HG03558 (cell line): ENCODE data around the gene THUMPD2.

Experiments
- ATAC-seq: cut with Tn5 transposase; IDR thresholded peaks from one replicate; pipeline ENCODE4 v1.9.1; 2021; ENCODE audit warnings: moderate number of reproducible peaks; ENCODE audit not compliant: unreplicated experiment; ENCODE audit errors: extremely low read depth

THUMPD2 gene

GRCh38 chr2:39719317-39719716 is 59.7 kb downstream of the THUMPD2 start:
- no peak for ATAC-seq

GRCh38 chr2:39718483-39718882 is 60.6 kb downstream of the THUMPD2 start:
- no peak for ATAC-seq

- no peak for ATAC-seq
Measured at GRCh38 chr2:39717067-39717466, 62.0 kb downstream of the THUMPD2 start.

GRCh38 chr2:39715822-39716221 is 63.2 kb downstream of the THUMPD2 start:
- ATAC-seq: no peak

- no peak for ATAC-seq
Measured at GRCh38 chr2:39715095-39715494, 64.0 kb downstream of the THUMPD2 start.

- no peak for ATAC-seq
Measured at GRCh38 chr2:39712953-39713352, 66.1 kb downstream of the THUMPD2 start.

- no peak for ATAC-seq
Measured at GRCh38 chr2:39710807-39711206, 68.3 kb downstream of the THUMPD2 start.

- ATAC-seq: no peak
Measured at GRCh38 chr2:39708003-39708402, 71.1 kb downstream of the THUMPD2 start.

- ATAC-seq: no peak
Measured at GRCh38 chr2:39706945-39707344, 72.1 kb downstream of the THUMPD2 start.

GRCh38 chr2:39706312-39706711 is 72.7 kb downstream of the THUMPD2 start:
- ATAC-seq: no peak

- no peak for ATAC-seq
Measured at GRCh38 chr2:39705638-39706037, 73.4 kb downstream of the THUMPD2 start.

- no peak for ATAC-seq
Measured at GRCh38 chr2:39704540-39704939, 74.5 kb downstream of the THUMPD2 start.

- no peak for ATAC-seq
Measured at GRCh38 chr2:39703181-39703872, 75.7 kb downstream of the THUMPD2 start.

GRCh38 chr2:39701137-39701536 is 77.9 kb downstream of the THUMPD2 start:
- no peak for ATAC-seq

- ATAC-seq: no peak
Measured at GRCh38 chr2:39697454-39697853, 81.6 kb downstream of the THUMPD2 start.

GRCh38 chr2:39696838-39697237 is 82.2 kb downstream of the THUMPD2 start:
- ATAC-seq: no peak

- no peak for ATAC-seq
Measured at GRCh38 chr2:39696101-39696553, 82.9 kb downstream of the THUMPD2 start.

- ATAC-seq: no peak
Measured at GRCh38 chr2:39693245-39693644, 85.8 kb downstream of the THUMPD2 start.

- no peak for ATAC-seq
Measured at GRCh38 chr2:39689876-39690275, 89.2 kb downstream of the THUMPD2 start.

GRCh38 chr2:39689272-39689841 is 89.7 kb downstream of the THUMPD2 start:
- no peak for ATAC-seq

- ATAC-seq: no peak
Measured at GRCh38 chr2:39688181-39688580, 90.9 kb downstream of the THUMPD2 start.

GRCh38 chr2:39686456-39686855 is 92.6 kb downstream of the THUMPD2 start:
- no peak for ATAC-seq
